SIG-M5 treated with dmso at 0.1 percent for 504 hours (cell line): Measurements from ENCODE around the gene ZNF700.
"Not testable (repeated sequence)": the region's sequence is repeated elsewhere in the genome, so short reads cannot be mapped to it uniquely, and the experiment has no call there.

Experiments used
- DNase-seq: peaks from one replicate; lab custom pipeline; 2025; ENCODE audit not compliant: unreplicated experiment; lab: John Stamatoyannopoulos, UW

The ZNF700 gene

DNA sequence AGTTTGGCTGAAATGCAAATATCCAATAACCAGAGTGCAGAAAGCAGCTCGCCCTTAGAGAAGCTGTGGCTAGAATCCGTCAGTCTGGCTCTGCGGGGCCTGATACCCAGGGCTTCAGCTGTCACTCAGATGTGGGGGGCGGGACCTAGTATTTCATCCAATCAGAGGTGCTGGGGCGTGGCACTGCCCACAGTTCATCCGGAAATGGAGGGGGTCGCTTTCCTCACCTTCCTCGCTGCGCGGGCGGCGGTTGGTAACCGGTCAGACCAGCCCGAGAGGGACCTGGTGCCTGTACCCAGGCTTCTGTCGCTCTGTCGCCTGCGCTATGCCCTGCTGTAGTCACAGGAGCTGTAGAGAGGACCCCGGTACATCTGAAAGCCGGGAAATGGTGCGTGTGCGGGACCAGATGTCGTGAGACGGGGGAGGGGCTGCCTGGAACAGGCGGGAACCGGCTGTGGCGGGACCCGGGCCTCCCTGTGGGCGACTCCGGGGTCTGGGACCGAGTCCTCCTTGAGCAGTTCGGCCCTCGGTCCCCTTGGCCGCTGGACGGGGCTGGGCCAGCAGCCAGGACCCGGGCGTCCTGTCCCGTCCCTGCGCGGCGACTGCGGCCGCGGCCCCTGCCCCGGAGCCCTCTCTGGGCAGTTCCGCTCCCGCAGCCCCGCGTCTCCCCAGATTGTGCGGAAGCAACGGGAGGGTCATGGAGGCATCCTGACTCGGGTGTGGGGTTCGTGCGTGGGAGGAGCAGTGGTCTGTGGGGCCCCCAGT, at the start of gene ZNF700:
Gene ZNF700 (plus strand): TSS at position 222 of the 765 bp plus-strand sequence. CDS start 104 bp downstream, at position 326.
- DNase-seq: peak; percentile 95

DNA sequence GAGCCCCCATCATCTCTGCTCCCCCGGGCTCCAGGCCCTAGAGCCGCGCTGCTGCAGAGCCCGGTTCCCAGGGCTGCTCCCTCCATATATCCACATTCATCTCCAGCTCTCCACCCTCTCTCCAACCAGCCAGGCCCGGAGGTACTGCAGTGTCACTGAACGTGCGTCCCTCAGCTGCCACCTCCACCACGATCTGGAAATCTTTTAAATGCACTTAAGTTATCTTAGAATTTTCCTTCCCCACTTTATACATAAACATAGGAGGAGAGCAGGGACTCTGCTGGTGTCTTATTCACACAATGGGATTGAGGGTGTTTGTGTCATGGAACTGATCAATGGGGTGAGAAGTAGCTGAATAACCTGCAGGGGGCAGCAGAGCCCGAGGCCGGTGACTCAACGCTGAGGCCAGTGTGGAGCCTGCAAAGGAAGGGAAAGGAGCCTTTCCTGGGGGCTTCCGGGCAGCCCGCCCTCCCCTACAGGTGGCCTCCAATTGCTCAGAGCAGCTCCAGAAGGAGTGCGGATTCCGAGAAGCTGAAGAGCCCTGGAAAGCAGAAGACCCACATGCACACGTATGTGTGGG, 45.1 kb upstream of the ZNF700 start:
- not testable (repeated sequence) for DNase-seq

DNA sequence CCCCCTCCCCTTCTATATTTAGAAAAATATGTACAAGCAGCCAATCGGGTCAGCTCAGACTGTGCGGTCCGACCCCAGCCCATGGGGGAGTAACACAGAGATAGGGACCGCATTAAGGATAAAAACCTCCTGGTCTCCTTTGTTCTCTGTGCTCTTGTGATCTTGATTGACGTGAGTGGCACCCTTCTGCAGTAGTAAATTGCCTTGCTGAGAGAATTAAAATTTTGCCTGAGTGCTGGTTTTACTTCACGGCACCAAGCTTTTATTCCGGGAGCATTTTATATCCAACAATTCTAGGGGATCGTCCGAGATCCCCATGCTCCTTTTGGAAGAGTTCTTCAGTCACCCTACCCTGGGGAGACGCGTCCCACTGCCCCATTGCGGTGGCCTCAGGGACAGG, 44.3 kb upstream of the ZNF700 start:
- DNase-seq: no peak

DNA sequence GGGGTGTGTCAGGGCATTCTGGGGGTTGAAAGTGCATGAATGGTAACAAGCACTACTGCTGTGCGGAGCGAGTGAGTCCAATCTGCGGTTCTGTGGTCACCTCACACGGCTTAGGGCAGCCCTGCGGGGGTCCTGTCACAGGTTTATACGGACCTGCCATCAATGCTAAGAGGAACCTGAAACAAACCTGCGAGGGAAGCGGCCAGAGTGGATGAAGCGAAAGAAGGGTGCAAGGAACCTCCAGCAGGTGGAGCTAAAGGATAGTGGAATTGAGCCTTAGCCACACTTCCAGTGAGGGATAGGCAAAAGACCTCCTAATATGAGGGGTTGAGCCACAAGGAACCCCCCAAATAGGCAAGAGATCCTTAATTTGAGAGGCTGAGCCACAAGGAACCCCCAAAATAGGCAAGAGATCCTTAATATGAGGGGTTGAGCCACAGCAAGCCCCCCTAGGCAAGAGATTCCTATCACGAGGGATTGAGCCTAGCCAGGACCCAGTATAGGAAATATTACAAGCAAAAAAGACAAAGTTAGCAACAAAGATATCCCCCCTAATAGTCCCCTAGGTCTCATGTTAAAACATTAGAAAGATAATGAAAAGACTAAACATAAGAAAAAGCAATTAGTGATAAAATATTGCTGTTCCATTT, 43.6 kb upstream of the ZNF700 start:
- DNase-seq: peak; percentile 8

DNA sequence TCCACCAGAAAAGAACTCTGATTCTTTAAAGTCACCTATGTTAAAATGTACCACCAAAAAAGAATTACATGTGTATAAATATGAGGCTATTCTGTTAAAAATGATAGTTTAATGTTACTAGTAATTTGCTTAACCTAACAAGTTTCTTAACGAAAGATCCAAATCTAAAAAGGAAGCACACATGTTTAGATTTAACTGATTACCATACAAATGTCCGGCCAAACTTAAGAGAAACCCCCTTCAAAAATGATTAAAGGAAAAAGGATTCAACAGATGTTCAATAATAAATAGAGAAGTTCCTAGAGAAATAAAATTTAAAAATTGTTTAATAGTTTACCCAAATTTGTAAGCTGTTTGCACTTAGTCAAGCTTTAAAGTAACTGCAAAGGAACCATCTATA, 42.3 kb upstream of the ZNF700 start:
- no peak for DNase-seq

DNA sequence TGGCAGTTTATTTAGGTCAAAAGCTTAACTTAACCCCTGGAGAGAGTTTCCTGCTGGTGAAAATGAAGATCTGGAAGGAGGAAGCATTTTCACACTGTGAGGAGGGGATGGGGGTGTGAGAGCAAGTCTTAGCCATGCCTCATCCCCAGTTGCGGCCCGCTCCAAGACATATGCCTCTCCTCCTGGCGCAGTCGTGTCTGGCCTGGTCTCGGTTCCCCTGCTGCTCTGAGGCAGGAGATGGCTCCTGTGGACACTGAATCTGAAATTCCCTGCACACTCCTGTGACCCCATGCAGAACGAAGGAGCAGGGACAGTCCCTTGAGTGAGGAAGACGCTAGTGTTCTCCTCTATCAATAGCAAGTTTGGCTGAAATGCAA, 37.7 kb upstream of the ZNF700 start:
- no peak for DNase-seq

DNA sequence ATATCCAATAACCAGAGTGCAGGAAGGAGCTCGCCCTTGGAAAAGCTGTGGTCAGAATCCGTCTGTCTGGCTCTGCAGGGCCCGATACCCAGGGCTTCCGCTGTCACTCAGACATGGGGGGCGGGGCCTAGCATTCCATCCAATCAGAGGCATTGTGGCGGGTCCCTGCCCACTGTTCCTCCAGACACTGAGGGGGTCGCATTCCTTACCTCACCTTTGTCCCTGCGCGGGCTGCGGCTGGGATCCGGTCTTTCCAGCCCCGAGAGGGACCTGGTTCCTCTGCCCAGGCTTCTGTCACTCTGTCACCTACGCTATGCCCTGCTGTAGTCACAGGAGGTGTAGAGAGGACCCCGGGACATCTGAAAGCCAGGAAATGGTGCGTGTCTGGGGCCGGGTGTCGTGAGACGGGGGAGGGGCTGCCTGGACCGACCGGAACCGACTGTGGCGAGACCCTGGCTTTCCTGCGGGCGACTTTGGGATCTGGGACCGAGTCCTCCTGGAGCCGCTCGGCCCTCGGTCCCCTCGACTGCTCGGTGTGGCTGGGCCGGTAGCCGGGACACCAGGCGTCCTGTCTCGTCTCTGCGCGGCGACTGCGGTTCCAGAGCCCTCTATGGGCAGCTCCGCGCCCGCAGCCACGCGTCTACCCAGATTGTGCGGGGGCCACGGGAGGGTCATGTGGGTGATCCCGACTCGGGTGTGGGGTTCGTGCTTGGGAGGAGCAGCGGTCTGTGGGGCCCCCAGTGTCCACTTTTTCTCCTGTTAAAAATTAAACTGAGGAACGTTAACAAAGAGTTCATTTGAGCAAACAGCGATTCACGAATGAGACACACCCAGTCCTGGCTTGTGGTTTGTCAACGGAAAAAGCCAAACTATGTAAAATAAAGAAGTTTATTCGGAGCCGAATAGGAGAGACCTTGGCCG, 37.0 kb upstream of the ZNF700 start, which contains the start of gene ZNF69:
Gene ZNF69 (plus strand): TSS at position 172 of the 921 bp plus-strand sequence. CDS start 142 bp downstream, at position 314.
- no peak for DNase-seq

DNA sequence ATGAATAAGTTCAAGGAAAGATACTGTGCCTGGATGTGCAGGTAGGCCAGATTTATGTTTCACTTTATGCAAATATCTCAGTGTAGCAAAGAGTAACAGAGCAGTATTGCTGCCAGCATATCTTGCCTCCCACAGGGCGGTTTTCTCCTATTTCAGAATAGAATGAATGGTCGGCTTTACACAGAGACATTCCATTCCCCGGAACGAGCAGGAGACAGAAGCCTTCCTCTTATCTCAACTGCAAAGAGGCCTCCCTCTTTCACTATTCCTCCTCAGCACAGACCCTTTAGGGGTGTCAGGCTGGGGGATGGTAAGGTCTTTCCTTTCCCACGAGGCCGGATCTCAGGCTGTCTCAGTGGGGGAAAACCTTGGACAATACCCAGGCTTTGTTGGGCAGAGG, 35.0 kb upstream of the ZNF700 start:
- not testable (repeated sequence) for DNase-seq

DNA sequence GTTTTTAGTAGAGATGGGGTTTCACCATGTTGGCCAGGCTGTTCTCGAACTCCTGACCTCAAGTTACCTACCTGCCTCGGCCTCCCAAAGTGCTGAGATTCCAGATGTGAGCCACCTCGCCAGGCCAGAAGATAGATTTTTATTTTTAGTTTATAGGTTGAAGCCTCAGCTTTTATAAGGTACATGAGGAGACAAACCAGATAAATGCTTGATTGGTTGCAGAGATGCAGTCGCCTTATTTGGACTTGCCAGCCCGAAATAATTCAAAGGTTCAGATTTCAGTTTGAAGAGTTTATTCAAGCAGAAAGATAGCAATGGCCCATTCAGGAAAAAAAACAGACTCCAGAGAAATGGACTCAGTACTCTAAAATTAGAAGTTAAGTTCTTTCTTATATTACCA, 34.3 kb upstream of the ZNF700 start:
- no peak for DNase-seq

DNA sequence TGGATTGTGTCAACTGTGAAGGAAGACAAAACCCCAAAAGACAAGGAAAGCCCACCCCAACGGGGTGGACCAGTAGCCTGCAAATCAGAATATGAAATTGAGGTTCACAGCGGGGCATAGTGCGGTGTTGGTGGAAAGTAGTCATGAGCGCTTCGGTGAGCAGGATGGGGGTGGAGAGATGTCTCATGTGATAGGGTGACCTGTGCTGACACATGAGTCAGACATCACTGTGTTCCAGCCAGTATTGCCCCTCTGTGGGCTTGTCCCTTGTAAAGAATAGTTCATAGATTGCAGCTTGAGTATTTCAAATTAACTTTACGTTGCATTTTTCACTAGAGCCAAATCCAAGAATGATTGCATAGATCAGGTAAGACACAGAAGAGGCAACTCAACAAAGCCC, 30.1 kb upstream of the ZNF700 start:
- no peak for DNase-seq

DNA sequence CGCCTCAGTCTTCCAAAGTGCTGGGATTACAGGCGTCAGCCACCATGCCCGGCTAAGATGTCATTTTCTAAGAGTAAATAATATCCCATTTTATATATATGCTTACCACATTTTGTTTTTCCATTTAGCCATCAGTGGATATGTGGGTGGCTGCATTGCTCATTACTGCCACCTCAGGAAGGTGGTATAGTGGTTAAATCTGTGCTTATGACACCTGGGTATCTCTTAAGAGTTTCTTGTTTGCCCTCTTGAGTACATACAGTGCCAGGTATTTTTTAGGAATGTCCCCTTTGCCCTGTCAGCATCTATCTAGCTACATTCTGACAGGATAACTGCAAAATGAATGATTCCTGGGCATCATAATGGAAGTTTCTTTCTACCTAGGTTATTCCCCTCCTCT, 22.7 kb upstream of the ZNF700 start:
- no peak for DNase-seq

DNA sequence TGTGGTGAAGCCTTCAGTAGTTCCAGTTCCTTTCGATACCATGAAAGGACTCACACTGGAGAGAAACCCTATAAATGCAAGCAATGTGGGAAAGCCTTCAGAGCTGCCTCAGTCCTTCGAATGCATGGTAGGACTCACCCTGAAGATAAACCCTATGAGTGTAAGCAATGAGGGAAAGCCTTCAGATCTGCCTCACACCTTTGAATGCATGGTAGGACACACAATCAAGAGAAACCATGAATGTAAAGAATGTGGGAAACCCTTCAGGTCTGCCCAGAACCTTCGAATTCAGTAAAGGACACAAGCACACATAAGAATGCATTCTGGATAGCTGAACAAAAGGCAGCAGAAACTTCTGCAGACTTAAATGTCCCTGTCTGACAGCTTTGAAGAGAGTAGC, 19.0 kb upstream of the ZNF700 start:
- no peak for DNase-seq

DNA sequence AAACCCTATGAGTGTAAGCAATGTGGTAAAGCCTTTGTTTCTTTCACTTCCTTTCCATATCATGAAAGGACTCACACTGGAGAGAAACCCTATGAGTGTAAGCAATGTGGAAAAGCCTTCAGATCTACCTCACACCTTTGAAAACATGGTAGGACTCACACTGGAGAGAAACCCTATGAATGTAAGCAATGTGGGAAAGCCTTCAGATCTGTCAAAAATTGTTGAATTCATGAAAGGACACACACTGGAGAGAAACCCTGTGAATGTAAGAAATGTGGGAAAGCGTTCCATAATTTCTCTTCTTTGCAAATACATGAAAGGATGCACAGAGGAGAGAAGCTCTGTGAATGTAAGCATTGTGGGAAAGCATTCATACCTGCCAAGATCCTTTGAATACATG, 13.0 kb upstream of the ZNF700 start:
- DNase-seq: not testable (repeated sequence)

DNA sequence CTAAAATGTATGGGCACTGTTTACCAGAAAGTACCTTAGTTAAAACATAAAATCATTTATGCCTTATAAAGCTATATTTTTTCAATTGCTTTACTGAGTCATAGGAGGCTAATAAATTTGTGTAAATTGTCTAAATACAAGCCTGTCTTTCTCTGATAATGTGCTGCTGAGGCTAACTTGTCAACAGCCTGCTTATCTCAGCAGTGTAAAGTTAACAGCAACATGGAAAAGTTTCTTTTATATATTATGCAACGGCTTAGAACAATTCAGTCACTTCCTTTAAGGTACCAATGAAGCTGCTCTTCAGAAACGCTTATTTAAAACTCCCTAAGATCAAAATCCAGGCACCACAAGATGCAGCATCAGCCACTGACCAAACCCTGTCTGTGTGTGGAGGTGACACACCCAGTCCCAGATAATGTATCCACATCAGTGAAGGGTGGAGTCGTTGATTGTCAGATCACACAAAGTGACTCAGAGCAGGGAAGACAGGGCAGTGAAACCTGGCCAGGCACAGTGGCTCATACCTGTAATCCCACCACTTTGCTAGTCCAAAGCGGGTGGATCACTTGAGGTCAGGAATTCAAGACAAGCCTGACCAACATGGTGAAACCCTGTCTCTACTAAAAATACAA, 10.4 kb upstream of the ZNF700 start:
- not testable (repeated sequence) for DNase-seq

DNA sequence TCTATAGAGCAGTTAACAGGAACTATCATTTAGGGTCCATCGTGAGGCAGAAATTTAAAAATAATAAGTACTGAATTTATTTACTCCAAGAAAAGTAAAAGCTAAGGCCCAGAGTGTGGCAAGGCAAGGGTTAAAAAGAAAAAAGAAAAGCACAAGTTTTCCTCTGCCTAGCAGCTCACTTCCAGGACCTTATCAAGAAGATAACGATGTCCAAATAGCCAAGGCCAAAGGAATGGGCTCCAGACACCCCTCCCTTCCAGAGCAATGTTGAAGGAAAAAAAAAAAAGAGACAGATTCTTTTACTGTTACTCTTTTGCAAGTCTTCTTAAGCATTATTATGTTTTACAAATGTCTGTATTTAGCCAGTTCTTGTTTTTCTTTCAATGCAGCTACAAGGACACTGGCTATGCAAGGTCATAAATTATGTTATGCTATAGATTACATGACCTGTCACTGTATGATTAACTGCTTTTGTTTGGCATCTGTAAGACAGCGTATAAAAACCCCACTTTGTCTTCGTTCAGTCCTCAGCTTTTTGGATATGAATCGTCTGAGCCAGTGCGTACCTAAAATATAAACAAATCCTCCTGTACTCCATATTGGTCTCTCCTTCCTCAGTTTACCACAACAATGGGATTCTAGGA, 2.9 kb upstream of the ZNF700 start:
- no peak for DNase-seq

DNA sequence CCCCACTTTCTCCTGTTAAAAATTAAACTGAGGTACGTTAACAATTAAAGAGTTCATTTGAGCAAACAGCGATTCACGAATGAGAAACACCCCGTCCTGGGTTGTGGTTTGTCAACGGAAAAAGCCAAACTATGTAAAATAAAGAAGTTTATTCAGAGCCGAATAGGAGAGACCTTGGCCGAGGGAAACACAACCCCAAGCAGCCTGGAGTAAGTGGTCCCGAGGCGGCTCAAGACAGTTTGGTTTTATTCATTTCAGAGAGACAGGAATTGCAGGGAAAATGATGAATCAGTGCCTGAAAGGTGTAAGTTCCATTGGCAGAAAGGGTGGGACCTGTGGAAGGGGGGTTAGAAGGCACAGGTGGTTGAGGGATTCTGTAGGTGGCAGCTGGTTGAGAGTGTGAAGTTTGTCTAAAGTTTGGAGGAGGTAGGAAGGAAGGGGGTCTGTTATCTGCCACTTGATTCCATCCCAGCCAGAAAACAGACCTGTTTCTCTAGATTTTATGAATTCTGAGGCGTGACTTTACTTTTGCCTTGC, 812 bp downstream of the ZNF700 start:
- DNase-seq: not testable (repeated sequence)

DNA sequence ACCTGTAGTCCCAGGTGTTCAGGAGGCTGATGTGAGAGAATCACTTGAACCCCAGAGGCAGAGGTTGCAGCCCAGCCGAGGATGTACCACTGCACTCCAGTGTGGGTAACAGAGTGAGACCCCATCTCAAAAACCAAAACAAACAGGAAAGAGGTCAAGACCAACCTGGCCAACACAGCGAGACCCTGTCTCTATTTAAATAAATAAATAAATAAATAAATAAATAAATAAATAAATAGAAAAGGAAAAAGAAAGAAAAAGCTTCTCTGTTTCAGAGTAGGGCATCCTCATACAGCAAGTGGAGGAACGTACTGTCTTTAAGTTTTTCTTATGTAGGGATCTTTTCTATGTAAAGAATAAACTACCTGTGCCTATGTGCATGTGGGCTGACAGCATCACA, 2.3 kb downstream of the ZNF700 start:
- DNase-seq: no peak

DNA sequence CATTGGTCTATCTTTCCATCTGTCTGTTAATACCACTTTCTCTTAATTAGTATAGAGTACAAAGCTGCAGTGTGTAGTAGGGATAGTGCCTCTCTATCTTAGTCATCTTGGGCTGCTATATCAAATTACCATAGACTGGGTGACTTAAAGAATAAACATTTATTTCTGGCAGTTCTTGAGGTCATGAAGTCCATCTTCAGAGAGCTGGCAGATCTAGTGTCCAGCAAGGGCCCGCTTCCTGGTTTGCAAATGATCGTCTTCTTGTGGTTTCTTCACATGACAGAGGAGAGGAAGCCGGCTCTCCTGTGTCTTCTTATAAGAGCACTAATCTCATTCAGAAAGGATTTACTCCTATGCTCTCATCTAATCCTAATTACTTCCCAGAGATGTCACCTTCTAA, 6.1 kb downstream of the ZNF700 start:
- no peak for DNase-seq

DNA sequence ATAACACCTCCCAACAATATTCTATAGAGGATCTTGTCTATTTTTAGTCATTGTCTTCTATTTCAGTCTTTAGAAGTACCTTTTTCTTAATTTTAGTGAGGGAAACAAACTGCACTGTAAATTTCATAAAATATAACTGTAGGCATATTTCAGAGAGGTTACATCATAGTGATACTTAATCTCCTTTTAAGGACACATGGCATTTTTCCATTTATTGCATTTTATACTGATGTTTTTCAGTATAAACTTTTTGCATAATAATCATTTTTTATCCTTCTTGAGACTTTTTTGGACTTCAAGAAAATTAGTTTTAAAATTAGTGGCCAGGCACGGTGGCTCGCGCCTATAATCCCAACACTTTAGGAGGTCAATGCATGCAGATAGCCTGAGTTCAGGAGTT, 6.6 kb downstream of the ZNF700 start:
- no peak for DNase-seq

DNA sequence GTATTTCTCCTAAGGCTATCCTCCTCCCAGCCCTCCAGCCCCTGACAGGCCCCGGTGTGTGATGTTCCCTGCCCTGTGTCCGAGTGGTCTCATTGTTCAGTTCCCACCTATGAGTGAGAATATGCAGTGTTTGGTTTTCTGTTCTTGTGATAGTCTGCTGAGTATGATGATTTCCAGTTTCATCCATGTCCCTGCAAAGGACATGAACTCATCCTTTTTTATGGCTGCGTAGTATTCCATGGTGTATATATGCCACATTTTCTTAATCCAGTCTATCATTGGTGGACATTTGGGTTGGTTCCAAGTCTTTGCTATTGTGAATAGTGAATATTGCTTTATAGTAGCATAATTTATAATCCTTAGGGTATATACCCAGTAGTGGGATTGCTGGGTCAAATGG, 10.9 kb downstream of the ZNF700 start:
- not testable (repeated sequence) for DNase-seq
